ENCODE measurements around the gene CACNA2D4.

- no peak for TF ChIP-seq CTCF (IDR thresholded peaks at IDR 0.05)
- TF ChIP-seq POLR2A (IDR thresholded peaks at IDR 0.05), result no peak
Observed at GRCh38 chr12:1843641-1844005, 74.8 kb downstream of the CACNA2D4 start.
